Esophagus squamous epithelium (tissue), 4 donors: Measurements from ENCODE around the gene KCNG2.

Source experiments
- CTCF ChIP-seq, 6 experiments: fragments of 450-650 bp in 4 of 6; fragments of 200-600 bp in 2 of 6; sonication (generic) in 2 of 6; IDR thresholded peaks; one replicate each; pipeline ENCODE4 v1.5.1; 2016 to 2019; ENCODE audit warnings: antibody characterized with exemption in 6 of 6, mild to moderate bottlenecking in 4 of 6, moderate library complexity in 4 of 6
- POLR2A ChIP-seq, 4 donors: fragments of 450-650 bp; IDR thresholded peaks; one replicate each; pipeline ENCODE4 v1.6.1; 2017; ENCODE audit warnings: antibody characterized with exemption in 4 of 4, mild to moderate bottlenecking in 4 of 4, moderate library complexity in 3 of 4

GRCh38 chr18:79769698-79770500, 27.8 kb upstream of the KCNG2 start:
- TF ChIP-seq CTCF (IDR thresholded peaks at IDR 0.05) (no peak), POLR2A (IDR thresholded peaks at IDR 0.05) (no peak)
